ENCODE data around the gene HOXA4. TPM values are rescaled to one million over a fixed set of nuclear protein-coding genes. Genes with fewer than 3 reads are reported as not detected.

Gene HOXA4
- total RNA-seq, 3 donors from 2014 or later (not counting 1 experiment from before 2014, with no cell fraction given), result 0.52 to 2.1 (median 0.63) TPM

GRCh38 chr7:27152816-27153442 lies 22.4 kb upstream of the HOXA4 start:
- H3K27me3 Mint-ChIP-seq (ENCODE audit: low read depth in 2 of 2), result peaks cover 70 to 72% of the 10 kb centered on the region in 2 donors
- peaks cover 73% of the 10 kb centered on the region for H3K4me1 ChIP-seq (ENCODE audit: control insufficient read depth, insufficient read depth, low read length)
- DNase-seq, result no peak
- H3K27me3 ChIP-seq (ENCODE audit: control insufficient read depth, insufficient read depth, low read length), result peaks cover 84% of the 10 kb centered on the region
- H3K27ac Mint-ChIP-seq, result peak overlapping the region in 1 of 2 donors; percentile 64
- no peak for TF ChIP-seq CTCF (IDR thresholded peaks at IDR 0.05)
- no peaks in the 10 kb centered on the region for H3K9me3 Mint-ChIP-seq
- no peak overlapping the region for H3K4me3 ChIP-seq (ENCODE audit: low read length)
- H3K27ac ChIP-seq (ENCODE audit: low read length), result no peak overlapping the region
- WGBS (ENCODE audit: insufficient coverage), result 39% methylated on average over 22 of the region's 22 CpGs
- H3K4me1 Mint-ChIP-seq, result peaks cover 40 to 52% of the 10 kb centered on the region in 2 donors
- ATAC-seq, result no peak
- H3K4me3 Mint-ChIP-seq, result peak overlapping the region; percentile 17
- H3K36me3 Mint-ChIP-seq, result no peaks in the 10 kb centered on the region
- intact Hi-C loops (cut with micrococcal nuclease), result loop anchor here (5.0 kb wide), 2 partner anchors 34 to 56 kb away; partner anchors contain the start of genes HOXA1 and HOXA11
- H3K9me3 ChIP-seq (ENCODE audit: control insufficient read depth, insufficient read depth, low read length), result no peaks in the 10 kb centered on the region
- no peaks in the 10 kb centered on the region for H3K36me3 ChIP-seq (ENCODE audit: control insufficient read depth, insufficient read depth, low read length)

- intact Hi-C loops (cut with micrococcal nuclease), result loop anchor here (1.0 to 5.0 kb wide), 4 partner anchors 9 to 1287 kb away; partner anchors contain the start of genes HOXA1 and HOXA11
- peaks cover 40 to 50% of the 10 kb centered on the region in 2 donors for H3K4me1 Mint-ChIP-seq
- no peaks in the 10 kb centered on the region for H3K36me3 ChIP-seq (ENCODE audit: control insufficient read depth, insufficient read depth, low read length)
- H3K9me3 ChIP-seq (ENCODE audit: control insufficient read depth, insufficient read depth, low read length), result no peaks in the 10 kb centered on the region
- no peak for TF ChIP-seq CTCF (IDR thresholded peaks at IDR 0.05)
- no peaks in the 10 kb centered on the region for H3K36me3 Mint-ChIP-seq
- no peaks in the 10 kb centered on the region for H3K9me3 Mint-ChIP-seq
- peak within 1 kb of the TSS; percentile 89 for H3K4me3 Mint-ChIP-seq
- ATAC-seq, result no peak
- H3K4me1 ChIP-seq (ENCODE audit: control insufficient read depth, insufficient read depth, low read length), result peaks cover 75% of the 10 kb centered on the region
- H3K27ac ChIP-seq (ENCODE audit: low read length), result no peak within 1 kb of the TSS
- peak in 1 of 2 donors; percentile 32 for DNase-seq
- WGBS (ENCODE audit: insufficient coverage), result 2% methylated on average over 53 of the region's 53 CpGs
- H3K27ac Mint-ChIP-seq, result peak within 1 kb of the TSS; percentile 4 to 64
- peak within 1 kb of the TSS; percentile 29 for H3K4me3 ChIP-seq (ENCODE audit: low read length)
- peaks cover 82% of the 10 kb centered on the region for H3K27me3 ChIP-seq (ENCODE audit: control insufficient read depth, insufficient read depth, low read length)
- H3K27me3 Mint-ChIP-seq (ENCODE audit: low read depth in 2 of 2), result peaks cover 67 to 68% of the 10 kb centered on the region in 2 donors
Observed at GRCh38 chr7:27151931-27152815, 21.6 kb upstream of the HOXA4 start, which contains the start of gene HOXA3. HOXA3 (minus strand) TSS chr7:27152583; CDS start chr7:27110640, 41,943 bp downstream.

- H3K9me3 ChIP-seq (ENCODE audit: control insufficient read depth, insufficient read depth, low read length), result no peaks in the 10 kb centered on the region
- intact Hi-C loops (cut with micrococcal nuclease), result loop anchor here (1.0 to 5.0 kb wide), 4 partner anchors 10 to 1287 kb away; partner anchors contain the start of genes HOXA1 and HOXA11
- Mint-ChIP-seq H3K9me3 (no peaks in the 10 kb centered on the region), H3K4me3 (peak overlapping the region; percentile 89), H3K27ac (peak overlapping the region; percentile 4 to 64), H3K36me3 (no peaks in the 10 kb centered on the region), H3K4me1 (peaks cover 39 to 49% of the 10 kb centered on the region in 2 donors), H3K27me3 (ENCODE audit: low read depth in 2 of 2) (peaks cover 72 to 75% of the 10 kb centered on the region in 2 donors)
- no peak overlapping the region for H3K27ac ChIP-seq (ENCODE audit: low read length)
- no peaks in the 10 kb centered on the region for H3K36me3 ChIP-seq (ENCODE audit: control insufficient read depth, insufficient read depth, low read length)
- peaks cover 85% of the 10 kb centered on the region for H3K27me3 ChIP-seq (ENCODE audit: control insufficient read depth, insufficient read depth, low read length)
- peak overlapping the region; percentile 29 for H3K4me3 ChIP-seq (ENCODE audit: low read length)
- 2% methylated on average over 26 of the region's 27 CpGs for WGBS (ENCODE audit: insufficient coverage)
- ATAC-seq (no peak), DNase-seq (no peak)
- TF ChIP-seq CTCF (IDR thresholded peaks at IDR 0.05), result no peak
- peaks cover 75% of the 10 kb centered on the region for H3K4me1 ChIP-seq (ENCODE audit: control insufficient read depth, insufficient read depth, low read length)
Observed at GRCh38 chr7:27151341-27151930, 20.9 kb upstream of the HOXA4 start.
